ENCODE measurements around the gene TOM1.

DNA sequence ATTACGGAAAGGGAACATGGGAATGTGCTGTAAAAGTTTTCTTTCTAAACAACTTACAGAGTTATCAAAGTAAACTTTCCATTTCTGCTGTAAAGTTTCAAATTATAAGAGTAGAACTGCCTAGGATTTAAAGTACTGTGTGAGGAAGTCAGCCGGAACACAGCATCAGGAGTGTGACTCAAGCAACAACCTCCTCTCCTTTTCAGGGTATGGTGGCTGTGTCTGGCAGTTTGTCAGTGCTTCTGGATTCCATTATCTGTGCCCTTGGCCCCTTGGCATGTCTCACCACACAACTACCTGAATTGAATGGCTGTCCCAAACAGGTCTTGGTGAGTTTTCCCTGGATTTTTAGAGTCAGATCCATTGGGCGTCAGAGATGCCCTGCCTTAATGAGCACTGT lies 6.9 kb upstream of the TOM1 start:
- no peak for TF ChIP-seq EZH2phosphoT487 (IDR thresholded peaks at IDR 0.05; ENCODE audit: borderline replicate concordance)
- TF ChIP-seq, protein P1, sequence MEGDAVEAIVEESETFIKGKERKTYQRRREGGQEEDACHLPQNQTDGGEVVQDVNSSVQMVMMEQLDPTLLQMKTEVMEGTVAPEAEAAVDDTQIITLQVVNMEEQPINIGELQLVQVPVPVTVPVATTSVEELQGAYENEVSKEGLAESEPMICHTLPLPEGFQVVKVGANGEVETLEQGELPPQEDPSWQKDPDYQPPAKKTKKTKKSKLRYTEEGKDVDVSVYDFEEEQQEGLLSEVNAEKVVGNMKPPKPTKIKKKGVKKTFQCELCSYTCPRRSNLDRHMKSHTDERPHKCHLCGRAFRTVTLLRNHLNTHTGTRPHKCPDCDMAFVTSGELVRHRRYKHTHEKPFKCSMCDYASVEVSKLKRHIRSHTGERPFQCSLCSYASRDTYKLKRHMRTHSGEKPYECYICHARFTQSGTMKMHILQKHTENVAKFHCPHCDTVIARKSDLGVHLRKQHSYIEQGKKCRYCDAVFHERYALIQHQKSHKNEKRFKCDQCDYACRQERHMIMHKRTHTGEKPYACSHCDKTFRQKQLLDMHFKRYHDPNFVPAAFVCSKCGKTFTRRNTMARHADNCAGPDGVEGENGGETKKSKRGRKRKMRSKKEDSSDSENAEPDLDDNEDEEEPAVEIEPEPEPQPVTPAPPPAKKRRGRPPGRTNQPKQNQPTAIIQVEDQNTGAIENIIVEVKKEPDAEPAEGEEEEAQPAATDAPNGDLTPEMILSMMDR (conservative IDR thresholded peaks at IDR 0.05; ENCODE audit: low read length) = no peak
